ENCODE measurements around the gene INKA2. TPM values are rescaled to one million over a fixed set of nuclear protein-coding genes. Genes with fewer than 3 reads are reported as not detected.

The INKA2 gene
- total and polyA plus RNA-seq, 2 experiments from 2014 or later, result 3.7 to 8.4 TPM

DNA sequence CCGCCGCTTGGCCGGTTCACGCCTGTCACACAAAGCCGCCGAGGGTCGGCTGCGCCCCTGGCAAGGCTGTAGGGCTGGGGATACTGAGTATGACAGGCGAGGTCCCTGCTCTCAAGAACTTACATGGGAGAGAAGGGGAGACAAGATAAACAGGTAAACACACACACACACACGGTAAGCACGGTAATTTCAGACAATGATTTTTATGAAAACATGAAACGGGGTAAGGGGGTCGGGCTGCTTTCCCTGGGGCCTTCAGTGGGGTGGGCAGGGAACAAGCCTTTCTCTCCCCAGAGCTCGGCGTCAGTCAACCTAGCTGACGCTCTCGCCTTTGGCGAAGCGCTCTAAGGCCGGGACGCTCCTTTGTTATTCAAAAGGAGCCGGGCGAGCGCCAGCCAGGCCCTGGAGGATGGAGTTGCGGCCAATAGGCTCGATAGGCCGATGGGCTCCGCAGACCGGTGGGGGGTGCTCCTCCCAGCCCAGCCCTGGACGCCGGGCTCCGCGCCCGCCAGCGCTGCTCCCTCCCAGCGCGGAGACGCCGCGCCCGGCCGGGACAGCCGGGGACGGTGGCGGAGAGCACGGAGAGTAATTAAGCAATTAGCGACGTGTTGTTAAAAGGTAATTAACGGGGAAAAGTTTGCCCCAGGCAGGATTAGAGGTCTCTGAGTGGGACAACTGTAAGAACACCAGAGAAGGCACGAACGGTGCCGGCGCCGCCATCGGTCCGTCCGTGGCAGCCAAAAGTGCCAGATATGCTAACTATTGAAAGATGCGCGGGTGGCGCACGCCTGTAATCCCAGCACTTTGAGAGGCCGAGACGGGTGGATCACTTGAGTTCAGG lies 950 bp upstream of the INKA2 start:
- no peaks in the 10 kb centered on the region for H3K36me3 ChIP-seq (ENCODE audit: insufficient read depth)
- no peaks in the 10 kb centered on the region for H3K9me2 ChIP-seq (ENCODE audit: insufficient read depth)
- Mint-ChIP-seq H3K9me3 (no peaks in the 10 kb centered on the region; the same call in 1 of the 3 replicates), H3K27me3 (ENCODE audit: insufficient read depth, low read depth, poor library complexity) (peaks cover 22% of the 10 kb centered on the region), H3K36me3 (ENCODE audit: low read depth) (peaks cover 3% of the 10 kb centered on the region; the same call in 1 of the 3 replicates), H3K4me1 (peaks cover 4% of the 10 kb centered on the region; the same call in 2 of the 3 replicates), H3K4me3 (no peak overlapping the region; the same call in 1 of the 3 replicates), H3K27ac (peak overlapping the region; percentile 90)
- peak overlapping the region; percentile 95 for H3K4me3 ChIP-seq
- peak; percentile 97 for DNase-seq (ENCODE audit: low spot score)
- ATAC-seq, result peak; percentile 71
- H4K20me1 ChIP-seq (replicated peaks; ENCODE audit: insufficient read depth), result peaks cover 7% of the 10 kb centered on the region; the same call in 1 of the 2 replicates
- peak overlapping the region; percentile 97 for H2AFZ ChIP-seq
- H3K4me1 ChIP-seq (ENCODE audit: insufficient read depth), result peaks cover 32% of the 10 kb centered on the region
- peaks cover 28% of the 10 kb centered on the region for H3F3A ChIP-seq (replicated peaks; ENCODE audit: low read depth)
- peak overlapping the region; percentile 93 for H3K27ac ChIP-seq (ENCODE audit: low read depth)
- TF ChIP-seq POLR2AphosphoS5 (IDR thresholded peaks at IDR 0.05; ENCODE audit: low read depth), result peak; percentile 43; the same call in 1 of the 2 replicates
- TF ChIP-seq CREB1 (CRISPR knock-in tag; IDR thresholded peaks at IDR 0.05; ENCODE audit: low read depth), result no peak
- H3K79me2 ChIP-seq (replicated peaks; ENCODE audit: insufficient read depth), result peaks cover 20% of the 10 kb centered on the region
- H3K27me3 ChIP-seq (ENCODE audit: insufficient read depth), result peaks cover 18% of the 10 kb centered on the region
- H3K4me2 ChIP-seq, result peak overlapping the region; percentile 95

DNA sequence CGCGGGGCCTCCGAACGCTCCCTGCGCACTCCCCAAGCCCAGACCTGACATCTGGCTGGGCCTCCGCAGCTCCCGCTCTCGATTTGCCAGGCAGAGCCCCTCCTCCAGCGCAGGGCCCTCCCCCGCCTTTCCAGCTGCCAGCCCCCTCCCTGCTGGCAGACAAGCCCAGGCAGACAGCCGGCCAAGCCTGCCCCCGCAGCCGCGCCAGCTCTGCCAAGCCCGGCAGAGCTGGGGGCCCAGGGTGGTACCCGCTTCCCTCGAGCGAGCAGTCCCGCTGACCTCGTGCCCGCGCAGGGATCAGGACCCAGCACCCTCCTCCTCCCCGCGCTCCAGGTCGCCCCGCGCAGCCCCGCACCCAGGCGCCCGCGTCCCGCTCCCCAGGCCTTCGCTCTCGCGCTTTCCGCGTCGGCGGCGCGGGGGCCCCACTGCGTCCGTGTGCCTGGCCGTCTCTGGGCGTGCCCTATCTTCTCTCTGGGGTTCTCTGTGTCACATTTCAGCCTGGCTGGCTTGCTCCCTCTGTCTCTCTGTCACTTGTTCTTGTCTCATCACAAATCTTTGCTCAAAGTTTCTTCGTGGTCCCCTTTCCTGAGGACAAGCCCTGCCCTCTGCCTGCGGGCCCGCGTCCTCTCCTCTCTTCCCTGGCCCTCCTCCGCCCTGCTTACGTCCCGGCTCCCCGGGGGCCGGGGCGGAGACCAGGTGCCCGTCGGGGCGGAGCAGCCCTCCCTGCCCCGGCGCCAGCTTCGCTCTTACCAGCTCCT lies 580 bp downstream of the INKA2 start:
- Histone ChIP-seq H3K36me3 (ENCODE audit: insufficient read depth) (no peaks in the 10 kb centered on the region), H2AFZ (peak overlapping the region; percentile 76), H3F3A (replicated peaks; ENCODE audit: low read depth) (peaks cover 29% of the 10 kb centered on the region), H3K4me2 (peak overlapping the region; percentile 95), H3K27me3 (ENCODE audit: insufficient read depth) (peaks cover 18% of the 10 kb centered on the region), H3K79me2 (replicated peaks; ENCODE audit: insufficient read depth) (peaks cover 31% of the 10 kb centered on the region), H3K4me1 (ENCODE audit: insufficient read depth) (peaks cover 47% of the 10 kb centered on the region), H3K4me3 (peak overlapping the region; percentile 95), H4K20me1 (replicated peaks; ENCODE audit: insufficient read depth) (peaks cover 12% of the 10 kb centered on the region; the same call in 1 of the 2 replicates), H3K27ac (ENCODE audit: low read depth) (peak overlapping the region; percentile 93), H3K9me2 (ENCODE audit: insufficient read depth) (no peaks in the 10 kb centered on the region)
- ATAC-seq, result peak; percentile 25
- DNase-seq (ENCODE audit: low spot score), result peak; percentile 74
- no peak overlapping the region; the same call in 1 of the 3 replicates for H3K4me3 Mint-ChIP-seq
- peaks cover 4% of the 10 kb centered on the region; the same call in 2 of the 3 replicates for H3K4me1 Mint-ChIP-seq
- TF ChIP-seq CREB1 (CRISPR knock-in tag; IDR thresholded peaks at IDR 0.05; ENCODE audit: low read depth) (peak; percentile 50; the same call in 1 of the 2 replicates), POLR2AphosphoS5 (IDR thresholded peaks at IDR 0.05; ENCODE audit: low read depth) (peak; percentile 30)
- TF ChIP-seq, protein P1, sequence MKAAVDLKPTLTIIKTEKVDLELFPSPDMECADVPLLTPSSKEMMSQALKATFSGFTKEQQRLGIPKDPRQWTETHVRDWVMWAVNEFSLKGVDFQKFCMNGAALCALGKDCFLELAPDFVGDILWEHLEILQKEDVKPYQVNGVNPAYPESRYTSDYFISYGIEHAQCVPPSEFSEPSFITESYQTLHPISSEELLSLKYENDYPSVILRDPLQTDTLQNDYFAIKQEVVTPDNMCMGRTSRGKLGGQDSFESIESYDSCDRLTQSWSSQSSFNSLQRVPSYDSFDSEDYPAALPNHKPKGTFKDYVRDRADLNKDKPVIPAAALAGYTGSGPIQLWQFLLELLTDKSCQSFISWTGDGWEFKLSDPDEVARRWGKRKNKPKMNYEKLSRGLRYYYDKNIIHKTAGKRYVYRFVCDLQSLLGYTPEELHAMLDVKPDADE (IDR thresholded peaks at IDR 0.05), result no peak
- H3K9me3 Mint-ChIP-seq, result no peaks in the 10 kb centered on the region; the same call in 1 of the 3 replicates
- peaks cover 3% of the 10 kb centered on the region; the same call in 1 of the 3 replicates for H3K36me3 Mint-ChIP-seq (ENCODE audit: low read depth)
- H3K27ac Mint-ChIP-seq, result peak overlapping the region; percentile 84; the same call in 1 of the 2 replicates
- peaks cover 22% of the 10 kb centered on the region for H3K27me3 Mint-ChIP-seq (ENCODE audit: insufficient read depth, low read depth, poor library complexity)

DNA sequence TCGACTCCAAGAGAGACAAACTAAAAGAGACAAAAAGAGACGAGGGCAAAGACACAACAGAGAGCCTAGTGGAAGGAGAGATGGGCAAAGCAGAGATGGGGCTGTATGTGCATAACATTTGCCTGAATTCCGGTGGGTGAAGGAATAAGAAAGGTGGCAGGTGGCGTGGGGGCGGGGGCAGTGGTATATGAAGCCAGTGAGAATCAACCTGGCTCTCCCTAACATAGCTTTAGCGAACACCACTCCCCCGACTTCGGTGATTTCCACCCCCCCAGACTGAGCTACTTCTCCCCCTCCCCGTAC lies 1.1 kb downstream of the INKA2 start:
- H3K27me3 Mint-ChIP-seq (ENCODE audit: insufficient read depth, low read depth, poor library complexity), result peaks cover 22% of the 10 kb centered on the region
- TF ChIP-seq, protein P2, sequence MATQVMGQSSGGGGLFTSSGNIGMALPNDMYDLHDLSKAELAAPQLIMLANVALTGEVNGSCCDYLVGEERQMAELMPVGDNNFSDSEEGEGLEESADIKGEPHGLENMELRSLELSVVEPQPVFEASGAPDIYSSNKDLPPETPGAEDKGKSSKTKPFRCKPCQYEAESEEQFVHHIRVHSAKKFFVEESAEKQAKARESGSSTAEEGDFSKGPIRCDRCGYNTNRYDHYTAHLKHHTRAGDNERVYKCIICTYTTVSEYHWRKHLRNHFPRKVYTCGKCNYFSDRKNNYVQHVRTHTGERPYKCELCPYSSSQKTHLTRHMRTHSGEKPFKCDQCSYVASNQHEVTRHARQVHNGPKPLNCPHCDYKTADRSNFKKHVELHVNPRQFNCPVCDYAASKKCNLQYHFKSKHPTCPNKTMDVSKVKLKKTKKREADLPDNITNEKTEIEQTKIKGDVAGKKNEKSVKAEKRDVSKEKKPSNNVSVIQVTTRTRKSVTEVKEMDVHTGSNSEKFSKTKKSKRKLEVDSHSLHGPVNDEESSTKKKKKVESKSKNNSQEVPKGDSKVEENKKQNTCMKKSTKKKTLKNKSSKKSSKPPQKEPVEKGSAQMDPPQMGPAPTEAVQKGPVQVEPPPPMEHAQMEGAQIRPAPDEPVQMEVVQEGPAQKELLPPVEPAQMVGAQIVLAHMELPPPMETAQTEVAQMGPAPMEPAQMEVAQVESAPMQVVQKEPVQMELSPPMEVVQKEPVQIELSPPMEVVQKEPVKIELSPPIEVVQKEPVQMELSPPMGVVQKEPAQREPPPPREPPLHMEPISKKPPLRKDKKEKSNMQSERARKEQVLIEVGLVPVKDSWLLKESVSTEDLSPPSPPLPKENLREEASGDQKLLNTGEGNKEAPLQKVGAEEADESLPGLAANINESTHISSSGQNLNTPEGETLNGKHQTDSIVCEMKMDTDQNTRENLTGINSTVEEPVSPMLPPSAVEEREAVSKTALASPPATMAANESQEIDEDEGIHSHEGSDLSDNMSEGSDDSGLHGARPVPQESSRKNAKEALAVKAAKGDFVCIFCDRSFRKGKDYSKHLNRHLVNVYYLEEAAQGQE (IDR thresholded peaks at IDR 0.05; ENCODE audit: unreplicated experiment), result no peak
- TF ChIP-seq JUNB (IDR thresholded peaks at IDR 0.05; ENCODE audit: unreplicated experiment), result no peak
- TF ChIP-seq, protein P1 (IDR thresholded peaks at IDR 0.05), result no peak

More for the DNA sequence above, 1.1 kb downstream of the INKA2 start:
- Mint-ChIP-seq H3K4me3 (no peak overlapping the region; the same call in 2 of the 3 replicates), H3K4me1 (peaks cover 7% of the 10 kb centered on the region; the same call in 2 of the 3 replicates), H3K27ac (no peak overlapping the region), H3K36me3 (ENCODE audit: low read depth) (peaks cover 5% of the 10 kb centered on the region; the same call in 1 of the 3 replicates), H3K9me3 (no peaks in the 10 kb centered on the region; the same call in 1 of the 3 replicates)
- peak overlapping the region; percentile 95 for H3K4me3 ChIP-seq
- no peak for DNase-seq (ENCODE audit: low spot score)
- peaks cover 12% of the 10 kb centered on the region; the same call in 1 of the 2 replicates for H4K20me1 ChIP-seq (replicated peaks; ENCODE audit: insufficient read depth)
- no peaks in the 10 kb centered on the region for H3K36me3 ChIP-seq (ENCODE audit: insufficient read depth)
- no peaks in the 10 kb centered on the region for H3K9me2 ChIP-seq (ENCODE audit: insufficient read depth)
- peak overlapping the region; percentile 81 for H3K27ac ChIP-seq (ENCODE audit: low read depth)
- ATAC-seq, result no peak; the same call in 2 of the 3 replicates
- peaks cover 50% of the 10 kb centered on the region for H3K4me1 ChIP-seq (ENCODE audit: insufficient read depth)
- peaks cover 18% of the 10 kb centered on the region for H3K27me3 ChIP-seq (ENCODE audit: insufficient read depth)
- peaks cover 29% of the 10 kb centered on the region for H3F3A ChIP-seq (replicated peaks; ENCODE audit: low read depth)
- peaks cover 34% of the 10 kb centered on the region for H3K79me2 ChIP-seq (replicated peaks; ENCODE audit: insufficient read depth)
- H2AFZ ChIP-seq, result no peak overlapping the region
- H3K4me2 ChIP-seq, result peak overlapping the region; percentile 95
